Putamen (tissue), 1 donor: ENCODE results near the gene KDSR.

Experiments used
- DNase-seq: peaks from one replicate; pipeline ENCODE4 v3.0.0-alpha.2; 2016; ENCODE audit warnings: low spot score

The KDSR gene

DNA sequence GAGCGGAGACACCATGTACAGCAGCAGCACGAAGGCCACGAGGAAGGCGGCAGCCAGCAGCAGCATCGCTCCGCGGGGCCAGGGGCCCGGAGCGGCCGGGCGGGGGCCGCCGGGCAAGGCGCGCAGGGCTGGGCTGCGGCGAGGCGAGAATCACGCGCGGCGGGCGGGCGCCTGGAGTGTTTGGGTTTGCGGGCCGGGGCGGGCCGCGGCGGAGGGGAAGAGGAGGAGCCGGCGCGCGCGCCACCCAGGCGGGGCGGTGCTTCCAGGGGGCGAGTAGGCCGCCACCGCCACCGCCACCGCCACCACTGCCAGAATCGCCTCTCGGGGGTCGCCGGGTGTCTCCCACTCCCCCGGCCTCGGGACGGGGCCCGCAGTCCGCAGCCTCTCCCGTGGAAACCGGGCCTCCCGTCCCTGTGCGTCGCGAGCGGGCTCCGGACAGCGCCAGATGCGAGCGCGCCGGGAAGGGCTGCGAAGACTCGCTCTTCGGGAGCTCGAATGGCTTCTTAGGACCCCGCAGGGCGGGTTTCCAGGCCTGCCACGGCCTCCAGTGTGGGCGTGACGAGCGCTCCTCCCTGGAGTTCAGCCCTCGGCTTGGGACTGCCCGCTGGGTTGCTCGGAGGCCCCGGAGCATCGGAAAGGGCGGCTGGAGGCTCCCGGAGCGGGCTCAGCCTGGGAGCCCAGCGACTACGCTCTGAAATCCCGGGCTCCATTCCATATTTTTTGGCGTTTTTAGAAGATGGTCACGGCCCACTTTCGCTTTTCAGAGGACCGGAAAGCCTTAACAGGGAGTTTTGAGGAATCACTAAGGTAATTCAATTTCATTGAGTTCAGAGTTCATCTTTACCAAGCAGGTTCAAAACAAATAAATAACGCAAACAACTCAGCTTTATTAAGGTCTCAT lies at the start of gene KDSR:
KDSR (minus strand) TSS at position 154 of the 901 bp plus-strand sequence; CDS start at position 66, 88 bp downstream.
- DNase-seq, result peak; percentile 96

GRCh38 chr18:63412953-63413352 lies 45.9 kb upstream of the KDSR start:
- no peak for DNase-seq

DNA sequence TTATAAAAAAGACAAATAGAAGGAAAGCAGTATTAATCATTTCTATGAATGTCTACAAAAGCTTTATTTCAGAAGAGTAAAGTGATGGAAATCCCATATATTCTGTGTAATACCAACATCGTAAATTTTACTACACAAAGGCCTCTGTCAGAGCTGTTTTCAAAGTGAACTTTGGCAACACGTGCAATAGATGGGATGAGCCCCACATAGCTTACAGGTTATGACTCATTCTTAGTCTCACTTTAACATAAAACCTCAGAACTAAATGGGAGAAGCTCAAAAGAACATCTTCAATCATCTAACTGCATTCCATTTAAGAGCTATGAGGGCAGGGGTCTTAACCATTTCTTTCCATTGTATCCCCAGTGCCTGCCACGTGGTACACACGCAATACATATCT lies 43.8 kb upstream of the KDSR start:
- DNase-seq, result no peak

- no peak for DNase-seq
These were observed 42.3 kb upstream of the KDSR start for GRCh38 chr18:63409301-63409700.

DNA sequence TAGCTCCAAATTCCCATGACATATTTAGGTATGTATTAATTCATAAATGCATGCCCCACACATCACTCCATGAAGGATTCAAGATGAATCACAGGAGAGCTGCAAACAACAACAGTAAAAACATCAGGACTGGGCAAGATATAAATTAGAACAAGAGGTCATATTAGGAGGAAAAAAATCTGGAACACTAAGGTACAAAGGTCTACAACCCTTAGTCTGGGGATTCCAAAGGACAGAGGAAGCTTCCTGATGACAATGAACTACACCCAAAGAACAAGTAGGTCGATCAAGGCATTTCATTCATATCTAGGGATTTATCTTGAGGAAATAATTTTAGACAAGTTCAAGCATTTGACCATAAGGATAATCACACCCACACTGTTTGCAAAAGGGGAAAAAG lies 40.7 kb upstream of the KDSR start:
- no peak for DNase-seq

DNA sequence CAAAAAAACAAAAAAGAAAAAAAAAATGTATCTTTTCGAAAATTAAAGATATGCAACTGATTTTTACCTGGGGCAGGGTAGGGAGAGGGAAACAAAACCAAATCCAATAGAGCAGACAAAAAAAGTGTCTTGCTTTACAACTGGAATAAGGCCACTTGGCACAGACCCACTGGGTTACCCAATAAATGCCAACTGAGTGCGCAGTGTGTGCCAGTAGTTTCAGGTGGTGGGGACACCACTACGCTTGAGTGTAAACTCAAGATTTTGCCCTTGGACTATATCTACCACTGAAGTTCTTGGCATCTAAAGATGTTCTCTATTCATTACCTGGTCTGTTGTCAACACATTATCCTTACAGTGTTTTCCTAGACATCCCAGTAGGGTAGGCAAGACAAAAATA lies 39.0 kb upstream of the KDSR start:
- no peak for DNase-seq

DNA sequence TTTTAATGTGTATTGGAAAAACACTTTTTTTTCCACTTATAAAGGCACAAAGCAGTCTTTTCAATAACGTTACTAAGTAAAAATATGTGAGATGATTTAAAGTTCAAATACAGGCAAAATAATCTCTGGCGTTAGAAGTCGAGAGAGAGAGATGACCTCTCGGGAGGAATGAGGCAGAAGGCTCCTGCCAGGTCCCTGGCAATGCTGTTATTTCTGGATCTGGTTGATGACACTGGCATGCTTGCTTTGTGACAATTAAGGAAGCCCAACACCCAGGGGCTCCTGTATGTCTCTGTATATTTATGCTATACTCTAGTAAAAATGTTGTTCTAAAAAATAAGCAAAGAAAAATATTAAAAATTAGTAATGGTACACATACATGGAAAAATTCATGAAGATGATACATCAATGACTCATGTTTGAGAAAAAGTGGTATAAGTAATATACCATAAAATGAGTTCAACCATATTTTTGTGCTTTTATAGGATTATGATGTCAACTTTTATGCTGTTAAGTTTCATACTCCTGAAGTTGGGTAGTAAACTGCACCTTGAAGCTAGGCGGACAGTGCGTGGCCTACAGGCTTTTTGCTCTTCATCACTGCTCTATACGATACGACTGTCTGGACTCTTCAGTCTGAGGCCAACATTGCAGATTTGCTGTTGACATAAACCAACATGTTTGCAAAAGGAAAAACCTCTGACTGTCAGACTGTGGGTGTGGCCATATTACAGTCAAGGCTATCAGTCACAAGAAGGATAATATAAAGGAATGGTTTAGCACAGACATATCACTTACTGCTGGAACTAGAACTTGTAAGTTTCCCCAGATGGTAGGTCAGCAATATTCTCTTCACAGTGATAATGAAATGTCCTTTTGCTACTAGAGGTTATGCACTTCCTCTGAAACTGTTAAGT lies 35.5 kb upstream of the KDSR start:
- DNase-seq, result no peak

GRCh38 chr18:63399300-63399699 lies 32.3 kb upstream of the KDSR start:
- no peak for DNase-seq

DNA sequence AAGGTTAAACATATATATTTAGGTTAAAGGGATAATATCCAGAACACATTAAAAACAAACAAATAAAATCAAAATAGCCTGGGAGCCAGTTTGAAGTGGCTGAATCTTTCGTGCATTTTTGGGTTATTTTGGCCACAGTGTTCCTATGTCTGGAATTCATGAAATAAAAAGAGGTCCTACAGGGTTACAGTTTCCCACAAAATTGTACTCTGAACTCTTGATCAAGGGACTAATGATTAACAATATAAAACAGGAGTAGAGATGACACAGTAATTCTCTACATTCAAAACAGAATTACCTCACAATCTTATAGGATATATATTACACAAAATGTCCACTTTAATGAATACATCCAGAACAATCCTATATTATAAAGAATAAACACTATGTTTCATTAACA lies 30.3 kb upstream of the KDSR start:
- no peak for DNase-seq

DNA sequence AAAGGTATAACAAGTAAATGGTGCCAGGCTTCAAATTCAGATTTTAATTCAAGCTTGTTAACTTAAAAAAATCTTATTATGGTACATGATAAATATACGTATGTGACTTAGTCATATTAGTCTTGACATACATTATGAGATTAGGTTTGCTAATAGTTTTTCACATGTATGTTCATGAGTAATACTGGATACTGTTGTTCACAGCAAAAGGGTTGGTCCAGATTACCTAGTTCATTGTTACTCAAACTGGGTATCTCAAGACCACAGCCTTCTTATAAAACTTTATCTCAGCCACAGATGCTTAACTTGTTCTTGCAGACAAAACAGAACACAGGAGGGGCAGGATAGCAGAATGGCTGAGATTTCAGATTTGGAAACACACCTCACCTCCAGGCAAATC lies 28.5 kb upstream of the KDSR start:
- DNase-seq, result no peak

- DNase-seq, result no peak
These were observed 27.9 kb upstream of the KDSR start for GRCh38 chr18:63394954-63395353.

DNA sequence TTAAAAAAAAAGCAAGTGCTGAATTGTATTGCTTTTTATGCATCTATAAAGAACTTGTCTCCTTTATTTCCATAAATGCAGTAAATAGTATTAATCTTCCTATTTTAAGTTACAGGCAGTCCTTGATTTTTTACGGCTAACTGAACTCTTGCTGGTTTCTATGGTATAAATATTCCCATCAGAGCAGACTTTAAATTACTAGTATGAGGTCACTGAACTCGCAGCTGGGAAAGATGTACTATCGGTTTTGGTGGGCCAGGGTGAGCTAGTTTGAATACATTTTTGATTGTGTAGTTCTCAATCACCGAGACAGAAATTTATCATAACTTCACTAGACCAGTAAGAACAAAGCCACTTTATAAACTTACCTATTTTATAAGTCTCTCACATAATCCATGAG lies 20.9 kb upstream of the KDSR start:
- no peak for DNase-seq

- DNase-seq, result no peak
These were observed 15.8 kb upstream of the KDSR start for GRCh38 chr18:63382843-63383242.

DNA sequence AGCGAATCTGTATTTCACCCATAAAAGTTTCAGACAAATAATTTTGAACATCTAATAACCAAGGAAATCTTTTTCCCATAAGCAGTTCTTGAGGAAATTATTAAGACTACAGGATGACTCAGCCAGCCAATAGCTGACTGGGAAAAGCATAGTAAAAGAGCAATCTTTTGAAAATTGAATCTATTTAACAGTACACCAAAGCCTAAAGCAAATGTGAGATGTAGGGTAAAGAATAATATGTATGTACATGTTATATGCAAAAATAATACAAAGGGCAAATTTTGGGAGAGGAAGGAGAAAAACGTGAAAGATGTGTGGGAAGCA lies 12.6 kb upstream of the KDSR start:
- no peak for DNase-seq

- no peak for DNase-seq
These were observed 12.1 kb upstream of the KDSR start for GRCh38 chr18:63378919-63379638.

DNA sequence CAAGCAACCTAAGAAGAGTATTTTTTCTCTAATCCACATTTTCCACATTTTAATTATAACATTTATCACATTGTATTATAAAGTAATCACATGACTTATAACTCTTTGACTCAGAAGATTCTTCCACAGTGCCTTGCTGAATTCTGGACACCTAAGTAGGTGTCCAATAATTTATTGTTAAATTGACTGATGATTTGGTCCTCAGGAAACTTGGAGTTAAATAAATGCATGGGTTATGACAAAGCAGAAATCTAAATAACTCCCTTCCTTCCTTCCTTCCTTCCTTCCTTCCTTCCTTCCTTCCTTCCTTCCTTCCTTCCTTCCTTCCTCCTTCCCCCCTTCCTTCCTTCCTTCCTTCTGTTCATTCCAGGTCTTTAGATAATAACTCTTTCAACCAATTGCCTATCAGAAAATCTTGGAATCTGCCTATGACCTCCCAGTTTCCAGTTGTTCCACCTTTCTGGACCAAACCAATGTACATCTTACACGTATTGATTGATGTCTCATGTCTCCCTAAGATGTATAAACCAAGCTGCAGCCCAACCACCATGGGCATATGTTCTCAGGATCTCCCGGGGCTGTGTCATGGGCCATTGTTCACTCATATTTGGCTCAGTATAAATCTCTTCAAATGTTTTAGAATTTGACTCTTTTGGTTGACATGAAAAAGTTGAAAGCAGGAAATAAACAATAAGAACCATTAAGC lies 10.4 kb upstream of the KDSR start:
- DNase-seq, result no peak

- DNase-seq, result no peak
These were observed 9.5 kb upstream of the KDSR start for GRCh38 chr18:63376538-63376937.

DNA sequence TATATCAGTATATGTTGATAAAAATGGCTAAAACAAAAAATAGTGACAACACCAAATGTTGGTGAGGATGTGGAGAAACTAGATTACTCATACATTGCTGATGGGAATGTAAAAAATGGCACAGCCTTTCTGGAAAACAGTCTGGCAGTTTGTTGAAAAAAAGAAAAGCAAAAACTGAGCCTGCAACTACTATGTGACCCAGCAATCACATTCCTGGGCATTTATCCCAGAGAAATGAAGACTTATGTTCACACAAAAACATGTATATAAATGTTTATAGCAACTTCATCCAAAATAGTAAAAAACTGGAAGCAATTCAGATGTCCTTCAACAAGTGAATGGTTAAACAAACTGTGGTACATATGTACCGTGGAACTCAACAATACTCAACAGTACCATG lies 7.5 kb upstream of the KDSR start:
- DNase-seq, result no peak

GRCh38 chr18:63373161-63373560 lies 6.2 kb upstream of the KDSR start:
- DNase-seq, result no peak

GRCh38 chr18:63368611-63369010 lies 1.6 kb upstream of the KDSR start:
- DNase-seq, result no peak

DNA sequence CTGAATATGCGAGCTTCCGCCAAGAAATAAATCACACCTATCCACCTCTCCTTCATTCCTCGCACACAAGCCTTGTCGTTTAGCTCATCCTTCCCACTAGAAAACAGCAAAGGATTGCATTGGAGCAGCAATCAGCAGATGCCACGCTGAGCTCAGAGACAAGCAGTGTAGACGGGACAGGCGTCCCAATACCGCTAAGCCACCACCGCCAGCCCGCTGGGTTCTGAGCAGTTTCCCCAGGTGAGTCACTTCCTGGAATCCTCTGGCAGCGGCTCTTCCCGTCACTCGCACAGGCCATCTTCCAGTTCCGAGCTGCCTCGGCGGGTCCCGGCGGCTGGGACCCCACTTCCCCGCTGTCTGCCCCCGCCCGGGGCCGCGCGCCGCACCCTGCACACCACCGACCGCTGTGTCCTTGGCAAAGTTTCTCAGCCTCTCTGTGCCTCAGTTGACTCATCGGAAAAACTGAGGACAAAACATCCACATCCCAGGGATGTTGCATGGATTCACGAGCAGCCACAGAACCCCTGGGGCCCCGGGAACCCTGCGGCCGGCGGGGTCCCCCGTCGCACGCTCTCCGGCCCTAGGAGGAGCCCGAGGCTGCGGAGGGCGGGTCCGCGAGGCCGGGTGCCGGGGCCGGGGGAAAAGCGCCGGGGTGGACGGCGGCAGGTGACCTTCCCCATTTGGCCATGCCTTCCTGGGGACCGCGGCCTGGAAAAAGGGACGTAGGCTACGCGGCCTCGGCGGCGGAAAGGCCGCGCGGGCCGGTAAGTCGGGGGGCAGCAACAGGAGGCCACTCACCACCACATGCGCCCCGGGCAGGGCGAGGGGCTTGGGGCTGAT lies 573 bp downstream of the KDSR start:
- DNase-seq, result peak; percentile 40
